Measurements from ENCODE around the gene CCDC50.

DNA sequence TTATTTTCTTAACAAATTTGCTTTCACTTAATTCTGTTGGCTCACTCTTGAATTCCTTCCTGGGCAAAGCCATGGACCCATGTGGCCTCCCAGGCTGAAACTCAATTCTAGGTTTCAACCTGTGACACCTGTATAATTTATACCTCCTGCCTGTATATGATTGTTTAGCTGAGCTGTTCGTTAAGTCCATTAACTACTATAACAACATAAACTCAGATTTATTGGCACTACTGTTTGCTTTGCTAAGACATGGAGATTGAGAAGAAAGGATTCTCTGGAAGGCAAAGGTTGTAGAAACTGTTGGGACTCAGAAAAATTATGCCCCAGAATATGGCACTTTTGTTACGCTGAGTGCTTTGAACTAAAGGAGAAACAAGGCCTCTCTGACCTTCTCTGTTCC, 26.7 kb upstream of the CCDC50 start:
- no peak for TF ChIP-seq POLR2A (IDR thresholded peaks at IDR 0.05)
- TF ChIP-seq, protein P1, sequence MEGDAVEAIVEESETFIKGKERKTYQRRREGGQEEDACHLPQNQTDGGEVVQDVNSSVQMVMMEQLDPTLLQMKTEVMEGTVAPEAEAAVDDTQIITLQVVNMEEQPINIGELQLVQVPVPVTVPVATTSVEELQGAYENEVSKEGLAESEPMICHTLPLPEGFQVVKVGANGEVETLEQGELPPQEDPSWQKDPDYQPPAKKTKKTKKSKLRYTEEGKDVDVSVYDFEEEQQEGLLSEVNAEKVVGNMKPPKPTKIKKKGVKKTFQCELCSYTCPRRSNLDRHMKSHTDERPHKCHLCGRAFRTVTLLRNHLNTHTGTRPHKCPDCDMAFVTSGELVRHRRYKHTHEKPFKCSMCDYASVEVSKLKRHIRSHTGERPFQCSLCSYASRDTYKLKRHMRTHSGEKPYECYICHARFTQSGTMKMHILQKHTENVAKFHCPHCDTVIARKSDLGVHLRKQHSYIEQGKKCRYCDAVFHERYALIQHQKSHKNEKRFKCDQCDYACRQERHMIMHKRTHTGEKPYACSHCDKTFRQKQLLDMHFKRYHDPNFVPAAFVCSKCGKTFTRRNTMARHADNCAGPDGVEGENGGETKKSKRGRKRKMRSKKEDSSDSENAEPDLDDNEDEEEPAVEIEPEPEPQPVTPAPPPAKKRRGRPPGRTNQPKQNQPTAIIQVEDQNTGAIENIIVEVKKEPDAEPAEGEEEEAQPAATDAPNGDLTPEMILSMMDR (IDR thresholded peaks at IDR 0.05): no peak

All from adrenal gland (tissue), 5 donors.